Measurements from ENCODE around the gene IGF1.

The IGF1 gene

DNA sequence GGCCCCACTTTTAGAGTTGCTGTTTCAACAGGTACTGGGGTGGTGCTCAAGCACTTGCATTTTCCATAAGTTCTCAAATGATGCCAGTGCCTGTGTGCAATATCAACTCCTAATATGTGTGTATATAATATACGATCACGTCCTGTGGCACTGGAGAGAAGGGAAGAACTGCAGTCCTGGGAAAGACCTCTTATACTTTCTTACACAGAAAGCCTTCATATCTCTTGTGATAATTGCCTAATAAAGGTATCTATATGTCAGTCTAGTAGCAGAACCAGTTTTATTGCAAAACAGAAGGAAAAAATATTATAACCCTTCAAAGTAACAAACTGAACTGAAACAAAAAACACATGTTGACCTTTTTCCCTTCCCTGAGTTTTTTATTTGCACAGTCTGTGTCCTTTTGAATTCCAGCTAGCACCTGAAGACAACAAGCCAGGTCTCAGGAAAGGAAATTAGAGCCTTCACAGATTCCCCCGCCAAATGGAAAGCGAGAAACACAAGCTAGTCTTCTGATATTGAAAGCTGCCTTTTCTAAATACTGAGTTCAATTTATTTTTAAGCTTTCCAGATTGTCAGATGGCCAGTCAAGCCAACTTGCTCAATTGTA is 44.4 kb downstream of the IGF1 start:
- TF ChIP-seq YY1 (IDR thresholded peaks at IDR 0.05; ENCODE audit: low read depth), result no peak
- TF ChIP-seq RAD21 (IDR thresholded peaks at IDR 0.05; ENCODE audit: low read depth), result no peak
- TF ChIP-seq CREB1 (IDR thresholded peaks at IDR 0.05; ENCODE audit: low read depth), result no peak
- no peak for TF ChIP-seq EGR1 (IDR thresholded peaks at IDR 0.05)
- no peak for TF ChIP-seq CEBPB (IDR thresholded peaks at IDR 0.05)
- no peak for TF ChIP-seq TCF12 (IDR thresholded peaks at IDR 0.05; ENCODE audit: low read depth)
- TF ChIP-seq TAF1 (IDR thresholded peaks at IDR 0.05; ENCODE audit: low read depth), result no peak
- TF ChIP-seq ZBTB7A (IDR thresholded peaks at IDR 0.05; ENCODE audit: low read depth), result no peak
- no peak for TF ChIP-seq FOXM1 (IDR thresholded peaks at IDR 0.05; ENCODE audit: borderline replicate concordance, low read depth)
- TF ChIP-seq, protein P1, sequence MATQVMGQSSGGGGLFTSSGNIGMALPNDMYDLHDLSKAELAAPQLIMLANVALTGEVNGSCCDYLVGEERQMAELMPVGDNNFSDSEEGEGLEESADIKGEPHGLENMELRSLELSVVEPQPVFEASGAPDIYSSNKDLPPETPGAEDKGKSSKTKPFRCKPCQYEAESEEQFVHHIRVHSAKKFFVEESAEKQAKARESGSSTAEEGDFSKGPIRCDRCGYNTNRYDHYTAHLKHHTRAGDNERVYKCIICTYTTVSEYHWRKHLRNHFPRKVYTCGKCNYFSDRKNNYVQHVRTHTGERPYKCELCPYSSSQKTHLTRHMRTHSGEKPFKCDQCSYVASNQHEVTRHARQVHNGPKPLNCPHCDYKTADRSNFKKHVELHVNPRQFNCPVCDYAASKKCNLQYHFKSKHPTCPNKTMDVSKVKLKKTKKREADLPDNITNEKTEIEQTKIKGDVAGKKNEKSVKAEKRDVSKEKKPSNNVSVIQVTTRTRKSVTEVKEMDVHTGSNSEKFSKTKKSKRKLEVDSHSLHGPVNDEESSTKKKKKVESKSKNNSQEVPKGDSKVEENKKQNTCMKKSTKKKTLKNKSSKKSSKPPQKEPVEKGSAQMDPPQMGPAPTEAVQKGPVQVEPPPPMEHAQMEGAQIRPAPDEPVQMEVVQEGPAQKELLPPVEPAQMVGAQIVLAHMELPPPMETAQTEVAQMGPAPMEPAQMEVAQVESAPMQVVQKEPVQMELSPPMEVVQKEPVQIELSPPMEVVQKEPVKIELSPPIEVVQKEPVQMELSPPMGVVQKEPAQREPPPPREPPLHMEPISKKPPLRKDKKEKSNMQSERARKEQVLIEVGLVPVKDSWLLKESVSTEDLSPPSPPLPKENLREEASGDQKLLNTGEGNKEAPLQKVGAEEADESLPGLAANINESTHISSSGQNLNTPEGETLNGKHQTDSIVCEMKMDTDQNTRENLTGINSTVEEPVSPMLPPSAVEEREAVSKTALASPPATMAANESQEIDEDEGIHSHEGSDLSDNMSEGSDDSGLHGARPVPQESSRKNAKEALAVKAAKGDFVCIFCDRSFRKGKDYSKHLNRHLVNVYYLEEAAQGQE (IDR thresholded peaks at IDR 0.05; ENCODE audit: low read depth), result no peak
- no peak for TF ChIP-seq TEAD4 (IDR thresholded peaks at IDR 0.05)
- no peak for TF ChIP-seq EP300 (IDR thresholded peaks at IDR 0.05; ENCODE audit: borderline replicate concordance)
- TF ChIP-seq NFIC (IDR thresholded peaks at IDR 0.05), result no peak
- TF ChIP-seq, protein P2, sequence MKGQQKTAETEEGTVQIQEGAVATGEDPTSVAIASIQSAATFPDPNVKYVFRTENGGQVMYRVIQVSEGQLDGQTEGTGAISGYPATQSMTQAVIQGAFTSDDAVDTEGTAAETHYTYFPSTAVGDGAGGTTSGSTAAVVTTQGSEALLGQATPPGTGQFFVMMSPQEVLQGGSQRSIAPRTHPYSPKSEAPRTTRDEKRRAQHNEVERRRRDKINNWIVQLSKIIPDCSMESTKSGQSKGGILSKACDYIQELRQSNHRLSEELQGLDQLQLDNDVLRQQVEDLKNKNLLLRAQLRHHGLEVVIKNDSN (IDR thresholded peaks at IDR 0.05), result no peak

DNA sequence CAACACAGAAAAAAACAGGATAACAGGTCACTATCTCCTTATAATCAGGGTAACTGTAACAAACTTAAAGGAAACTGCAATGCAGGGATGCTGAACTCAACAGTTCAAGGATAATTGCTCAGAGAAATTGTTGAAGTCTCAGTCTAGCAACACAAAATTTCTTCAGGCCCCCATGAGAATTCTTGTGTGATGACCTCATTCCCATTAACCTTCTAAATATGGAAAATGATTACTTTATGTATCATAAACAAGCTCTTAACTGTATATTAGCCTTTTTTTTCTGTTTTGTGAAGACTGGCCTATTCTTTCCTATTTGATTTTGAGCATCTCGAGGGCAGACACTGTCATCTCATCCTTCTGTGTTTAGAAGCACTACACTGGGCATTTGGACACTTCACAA is 47.1 kb downstream of the IGF1 start:
- TF ChIP-seq FOXM1 (IDR thresholded peaks at IDR 0.05; ENCODE audit: borderline replicate concordance, low read depth) (no peak), RAD21 (IDR thresholded peaks at IDR 0.05; ENCODE audit: low read depth) (no peak), ZBTB7A (IDR thresholded peaks at IDR 0.05; ENCODE audit: low read depth) (no peak), NFIC (IDR thresholded peaks at IDR 0.05) (no peak), YY1 (IDR thresholded peaks at IDR 0.05; ENCODE audit: low read depth) (no peak), CREB1 (IDR thresholded peaks at IDR 0.05; ENCODE audit: low read depth) (no peak), CEBPB (IDR thresholded peaks at IDR 0.05) (no peak), TCF12 (IDR thresholded peaks at IDR 0.05; ENCODE audit: low read depth) (no peak), TEAD4 (IDR thresholded peaks at IDR 0.05) (no peak), EP300 (IDR thresholded peaks at IDR 0.05; ENCODE audit: borderline replicate concordance) (no peak), EGR1 (IDR thresholded peaks at IDR 0.05) (no peak), TAF1 (IDR thresholded peaks at IDR 0.05; ENCODE audit: low read depth) (no peak)
- TF ChIP-seq, protein P2 (IDR thresholded peaks at IDR 0.05), result no peak
- TF ChIP-seq, protein P3, sequence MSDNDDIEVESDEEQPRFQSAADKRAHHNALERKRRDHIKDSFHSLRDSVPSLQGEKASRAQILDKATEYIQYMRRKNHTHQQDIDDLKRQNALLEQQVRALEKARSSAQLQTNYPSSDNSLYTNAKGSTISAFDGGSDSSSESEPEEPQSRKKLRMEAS (IDR thresholded peaks at IDR 0.05), result no peak
- TF ChIP-seq, protein P1 (IDR thresholded peaks at IDR 0.05; ENCODE audit: low read depth), result no peak

DNA sequence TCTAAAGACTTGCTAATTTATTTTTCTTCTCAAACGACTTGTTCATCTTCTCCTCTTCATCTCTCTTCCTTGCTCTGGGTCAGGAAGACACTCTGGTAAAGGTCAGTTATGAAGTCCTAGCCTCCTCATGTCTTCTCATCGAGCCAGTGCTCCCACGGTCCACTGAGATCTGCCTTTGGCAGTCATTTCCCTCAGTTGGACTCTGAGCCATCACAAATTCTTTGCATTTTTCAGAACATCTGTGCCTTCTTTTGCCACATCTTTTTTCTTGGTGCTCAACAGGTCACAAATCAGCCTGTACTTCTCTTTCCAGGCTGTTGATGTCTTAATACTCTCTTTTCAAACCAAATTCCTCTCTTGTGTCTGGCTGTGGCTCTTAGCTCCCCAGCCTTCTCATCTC is 49.7 kb downstream of the IGF1 start:
- no peak for TF ChIP-seq RAD21 (IDR thresholded peaks at IDR 0.05; ENCODE audit: low read depth)
- TF ChIP-seq TCF12 (IDR thresholded peaks at IDR 0.05; ENCODE audit: low read depth), result no peak
- no peak for TF ChIP-seq NFIC (IDR thresholded peaks at IDR 0.05)
- TF ChIP-seq, protein P2 (IDR thresholded peaks at IDR 0.05), result no peak
- TF ChIP-seq CREB1 (IDR thresholded peaks at IDR 0.05; ENCODE audit: low read depth), result no peak
- TF ChIP-seq TEAD4 (IDR thresholded peaks at IDR 0.05), result no peak
- TF ChIP-seq, protein P1 (IDR thresholded peaks at IDR 0.05; ENCODE audit: low read depth), result no peak
- no peak for TF ChIP-seq ZBTB7A (IDR thresholded peaks at IDR 0.05; ENCODE audit: low read depth)
- TF ChIP-seq FOXM1 (IDR thresholded peaks at IDR 0.05; ENCODE audit: borderline replicate concordance, low read depth), result no peak
- no peak for TF ChIP-seq EGR1 (IDR thresholded peaks at IDR 0.05)
- TF ChIP-seq, protein P3 (IDR thresholded peaks at IDR 0.05), result no peak
- TF ChIP-seq TAF1 (IDR thresholded peaks at IDR 0.05; ENCODE audit: low read depth), result no peak
- no peak for TF ChIP-seq YY1 (IDR thresholded peaks at IDR 0.05; ENCODE audit: low read depth)
- no peak for TF ChIP-seq CEBPB (IDR thresholded peaks at IDR 0.05)
- no peak for TF ChIP-seq EP300 (IDR thresholded peaks at IDR 0.05; ENCODE audit: borderline replicate concordance)

Measured in Ishikawa (cell line).